GM23248 (cell line): ENCODE data around the gene RADX.

Experiments used
- EZH2 ChIP-seq: fragments of 200-600 bp; sonication (generic); IDR thresholded peaks from 2 replicates; pipeline ENCODE4 v1.6.1; 2018; ENCODE audit warnings: antibody characterized with exemption, mild to moderate bottlenecking; ENCODE audit not compliant: insufficient read depth, poor library complexity, severe bottlenecking
- EZH2phosphoT487 ChIP-seq: fragments of 200-600 bp; sonication (generic); IDR thresholded peaks from 2 replicates; pipeline ENCODE4 v1.6.1; 2018; ENCODE audit warnings: antibody characterized with exemption, moderate library complexity, mild to moderate bottlenecking, low read depth; ENCODE audit not compliant: insufficient read depth

DNA sequence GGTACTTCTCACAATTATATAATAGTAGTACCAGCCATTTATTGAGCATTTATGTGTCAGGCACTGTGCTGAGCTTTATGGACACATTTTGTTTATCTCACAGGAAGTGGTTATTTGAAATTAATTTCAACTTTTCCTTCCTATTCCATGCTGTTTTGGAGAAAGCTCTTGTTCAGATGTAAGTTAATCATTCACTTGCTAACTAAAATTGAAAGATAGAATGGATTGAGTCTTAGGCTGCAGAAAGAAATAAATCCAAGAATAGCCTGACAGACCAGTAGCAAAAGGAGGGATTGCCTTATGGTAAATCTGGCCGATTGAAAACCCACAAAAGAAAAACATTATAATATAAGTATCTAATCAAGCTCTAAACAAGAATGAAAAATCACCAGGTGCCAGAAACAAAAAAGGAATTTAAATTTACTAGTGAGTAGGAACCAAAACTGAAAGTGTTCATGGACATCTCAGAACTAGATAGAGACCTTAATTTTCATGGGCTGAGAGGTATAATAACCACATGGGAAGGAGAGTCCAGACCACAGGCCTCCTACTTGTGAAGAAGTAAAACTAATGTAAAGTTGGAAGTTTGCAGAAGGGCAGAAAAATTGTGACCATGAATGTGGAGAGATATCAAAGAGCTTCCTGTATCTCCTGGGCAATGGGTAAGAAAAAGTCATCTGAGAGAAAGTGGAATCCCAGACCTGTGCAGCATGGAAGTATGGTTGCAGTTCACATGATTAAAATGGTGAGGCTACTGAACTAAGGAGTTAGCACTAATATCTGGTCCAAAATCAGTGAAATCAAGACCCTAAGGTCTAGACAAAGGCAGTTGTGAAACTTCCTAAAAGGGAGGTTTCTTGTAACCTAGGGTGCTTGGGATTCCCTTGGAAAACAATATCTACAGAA is 38.0 kb downstream of the RADX start:
- TF ChIP-seq EZH2, result no peak
- TF ChIP-seq EZH2phosphoT487, result no peak
